ENCODE measurements around the gene GJC2.

GJC2 gene

GRCh38 chr1:228154021-228154669 lies 4.4 kb downstream of the GJC2 start:
- TF ChIP-seq CTCF (IDR thresholded peaks at IDR 0.05; ENCODE audit: low read depth, low read length, missing control alignments): no peak
- H3K4me3 ChIP-seq (ENCODE audit: low read depth, low read length): no peak overlapping the region
- DNase-seq (ENCODE audit: low read depth): no peak

- H3K4me3 ChIP-seq (ENCODE audit: low read depth, low read length): no peak overlapping the region
- no peak for DNase-seq (ENCODE audit: low read depth)
- TF ChIP-seq CTCF (IDR thresholded peaks at IDR 0.05; ENCODE audit: low read depth, low read length, missing control alignments): no peak
These were observed 5.2 kb downstream of the GJC2 start for GRCh38 chr1:228154670-228155571.

- no peak overlapping the region for H3K4me3 ChIP-seq (ENCODE audit: low read depth, low read length)
- no peak for TF ChIP-seq CTCF (IDR thresholded peaks at IDR 0.05; ENCODE audit: low read depth, low read length, missing control alignments)
- no peak for DNase-seq (ENCODE audit: low read depth)
These were observed 6.1 kb downstream of the GJC2 start for GRCh38 chr1:228155596-228156514.

- no peak overlapping the region for H3K4me3 ChIP-seq (ENCODE audit: low read depth, low read length)
- no peak for DNase-seq (ENCODE audit: low read depth)
- no peak for TF ChIP-seq CTCF (IDR thresholded peaks at IDR 0.05; ENCODE audit: low read depth, low read length, missing control alignments)
These were observed 6.8 kb downstream of the GJC2 start for GRCh38 chr1:228156515-228156881.

- no peak overlapping the region for H3K4me3 ChIP-seq (ENCODE audit: low read depth, low read length)
- no peak for DNase-seq (ENCODE audit: low read depth)
- no peak for TF ChIP-seq CTCF (IDR thresholded peaks at IDR 0.05; ENCODE audit: low read depth, low read length, missing control alignments)
These were observed 7.4 kb downstream of the GJC2 start for GRCh38 chr1:228156941-228157728.

- no peak overlapping the region for H3K4me3 ChIP-seq (ENCODE audit: low read depth, low read length)
- DNase-seq (ENCODE audit: low read depth): no peak
- TF ChIP-seq CTCF (IDR thresholded peaks at IDR 0.05; ENCODE audit: low read depth, low read length, missing control alignments): no peak
These were observed 8.0 kb downstream of the GJC2 start for GRCh38 chr1:228157729-228158126.

Measured in GM12864 (cell line).